ENCODE measurements around the gene CENPVL3. TPM values are rescaled to one million over a fixed set of nuclear protein-coding genes. Genes with fewer than 3 reads are reported as not detected.

Gene CENPVL3
- total and polyA plus RNA-seq, 2 experiments from 2014 or later, result 4.4 to 4.8 TPM

DNA sequence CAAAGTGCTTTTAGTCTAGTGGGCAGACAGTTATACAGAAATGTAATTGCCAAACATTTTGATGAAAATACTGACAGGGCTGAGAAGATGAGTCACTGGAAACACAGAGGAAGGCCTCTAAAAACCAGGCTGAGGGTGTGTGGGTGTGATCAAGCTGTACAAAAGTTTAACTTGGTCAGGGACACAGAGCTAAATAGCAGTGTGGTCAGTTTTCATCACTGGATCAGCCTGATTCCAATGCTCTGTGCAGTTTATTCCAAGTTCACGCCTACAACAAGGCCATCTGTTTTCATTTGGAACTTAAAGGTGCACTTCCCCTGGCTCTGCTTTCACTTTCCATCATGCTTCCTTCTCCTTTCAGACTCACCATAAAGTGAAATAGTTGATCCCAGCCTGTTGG, 10.6 kb downstream of the CENPVL3 start:
- Histone ChIP-seq H2AFZ (no peak overlapping the region), H3K4me1 (ENCODE audit: insufficient read depth) (no peaks in the 10 kb centered on the region), H3K27me3 (ENCODE audit: insufficient read depth) (no peaks in the 10 kb centered on the region), H3K36me3 (ENCODE audit: insufficient read depth) (no peaks in the 10 kb centered on the region), H3K79me2 (replicated peaks; ENCODE audit: insufficient read depth) (no peaks in the 10 kb centered on the region), H3K27ac (ENCODE audit: low read depth) (no peak overlapping the region), H3K9me2 (ENCODE audit: insufficient read depth) (no peaks in the 10 kb centered on the region), H3K4me3 (no peak overlapping the region), H3F3A (replicated peaks; ENCODE audit: low read depth) (no peaks in the 10 kb centered on the region), H3K4me2 (no peak overlapping the region), H4K20me1 (replicated peaks; ENCODE audit: insufficient read depth) (no peaks in the 10 kb centered on the region)
- no peak for ATAC-seq
- no peaks in the 10 kb centered on the region for H3K9me3 Mint-ChIP-seq
- no peak for DNase-seq (ENCODE audit: low spot score)
- H3K27ac Mint-ChIP-seq, result no peak overlapping the region
- TF ChIP-seq CREB1 (CRISPR knock-in tag; IDR thresholded peaks at IDR 0.05; ENCODE audit: low read depth), result no peak
- TF ChIP-seq ZNF462 (CRISPR knock-in tag; IDR thresholded peaks at IDR 0.05), result no peak
- no peak for TF ChIP-seq EZH2phosphoT487 (IDR thresholded peaks at IDR 0.05; ENCODE audit: unreplicated experiment)
- TF ChIP-seq, protein P1, sequence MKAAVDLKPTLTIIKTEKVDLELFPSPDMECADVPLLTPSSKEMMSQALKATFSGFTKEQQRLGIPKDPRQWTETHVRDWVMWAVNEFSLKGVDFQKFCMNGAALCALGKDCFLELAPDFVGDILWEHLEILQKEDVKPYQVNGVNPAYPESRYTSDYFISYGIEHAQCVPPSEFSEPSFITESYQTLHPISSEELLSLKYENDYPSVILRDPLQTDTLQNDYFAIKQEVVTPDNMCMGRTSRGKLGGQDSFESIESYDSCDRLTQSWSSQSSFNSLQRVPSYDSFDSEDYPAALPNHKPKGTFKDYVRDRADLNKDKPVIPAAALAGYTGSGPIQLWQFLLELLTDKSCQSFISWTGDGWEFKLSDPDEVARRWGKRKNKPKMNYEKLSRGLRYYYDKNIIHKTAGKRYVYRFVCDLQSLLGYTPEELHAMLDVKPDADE (IDR thresholded peaks at IDR 0.05), result no peak
- TF ChIP-seq, protein P2, sequence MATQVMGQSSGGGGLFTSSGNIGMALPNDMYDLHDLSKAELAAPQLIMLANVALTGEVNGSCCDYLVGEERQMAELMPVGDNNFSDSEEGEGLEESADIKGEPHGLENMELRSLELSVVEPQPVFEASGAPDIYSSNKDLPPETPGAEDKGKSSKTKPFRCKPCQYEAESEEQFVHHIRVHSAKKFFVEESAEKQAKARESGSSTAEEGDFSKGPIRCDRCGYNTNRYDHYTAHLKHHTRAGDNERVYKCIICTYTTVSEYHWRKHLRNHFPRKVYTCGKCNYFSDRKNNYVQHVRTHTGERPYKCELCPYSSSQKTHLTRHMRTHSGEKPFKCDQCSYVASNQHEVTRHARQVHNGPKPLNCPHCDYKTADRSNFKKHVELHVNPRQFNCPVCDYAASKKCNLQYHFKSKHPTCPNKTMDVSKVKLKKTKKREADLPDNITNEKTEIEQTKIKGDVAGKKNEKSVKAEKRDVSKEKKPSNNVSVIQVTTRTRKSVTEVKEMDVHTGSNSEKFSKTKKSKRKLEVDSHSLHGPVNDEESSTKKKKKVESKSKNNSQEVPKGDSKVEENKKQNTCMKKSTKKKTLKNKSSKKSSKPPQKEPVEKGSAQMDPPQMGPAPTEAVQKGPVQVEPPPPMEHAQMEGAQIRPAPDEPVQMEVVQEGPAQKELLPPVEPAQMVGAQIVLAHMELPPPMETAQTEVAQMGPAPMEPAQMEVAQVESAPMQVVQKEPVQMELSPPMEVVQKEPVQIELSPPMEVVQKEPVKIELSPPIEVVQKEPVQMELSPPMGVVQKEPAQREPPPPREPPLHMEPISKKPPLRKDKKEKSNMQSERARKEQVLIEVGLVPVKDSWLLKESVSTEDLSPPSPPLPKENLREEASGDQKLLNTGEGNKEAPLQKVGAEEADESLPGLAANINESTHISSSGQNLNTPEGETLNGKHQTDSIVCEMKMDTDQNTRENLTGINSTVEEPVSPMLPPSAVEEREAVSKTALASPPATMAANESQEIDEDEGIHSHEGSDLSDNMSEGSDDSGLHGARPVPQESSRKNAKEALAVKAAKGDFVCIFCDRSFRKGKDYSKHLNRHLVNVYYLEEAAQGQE (IDR thresholded peaks at IDR 0.05; ENCODE audit: unreplicated experiment), result no peak
- TF ChIP-seq ZNF331 (CRISPR knock-in tag; IDR thresholded peaks at IDR 0.05; ENCODE audit: low read depth), result no peak
- no peak for TF ChIP-seq POLR2AphosphoS5 (IDR thresholded peaks at IDR 0.05; ENCODE audit: low read depth)
- TF ChIP-seq NANOG (IDR thresholded peaks at IDR 0.05; ENCODE audit: borderline replicate concordance), result no peak
- TF ChIP-seq STAT1 (IDR thresholded peaks at IDR 0.05; ENCODE audit: unreplicated experiment), result no peak
- no peak for TF ChIP-seq ZNF114 (CRISPR knock-in tag; IDR thresholded peaks at IDR 0.05)
- TF ChIP-seq JUNB (IDR thresholded peaks at IDR 0.05; ENCODE audit: unreplicated experiment), result no peak
- TF ChIP-seq EZH2 (IDR thresholded peaks at IDR 0.05; ENCODE audit: low read depth, unreplicated experiment), result no peak
- TF ChIP-seq, protein P3, sequence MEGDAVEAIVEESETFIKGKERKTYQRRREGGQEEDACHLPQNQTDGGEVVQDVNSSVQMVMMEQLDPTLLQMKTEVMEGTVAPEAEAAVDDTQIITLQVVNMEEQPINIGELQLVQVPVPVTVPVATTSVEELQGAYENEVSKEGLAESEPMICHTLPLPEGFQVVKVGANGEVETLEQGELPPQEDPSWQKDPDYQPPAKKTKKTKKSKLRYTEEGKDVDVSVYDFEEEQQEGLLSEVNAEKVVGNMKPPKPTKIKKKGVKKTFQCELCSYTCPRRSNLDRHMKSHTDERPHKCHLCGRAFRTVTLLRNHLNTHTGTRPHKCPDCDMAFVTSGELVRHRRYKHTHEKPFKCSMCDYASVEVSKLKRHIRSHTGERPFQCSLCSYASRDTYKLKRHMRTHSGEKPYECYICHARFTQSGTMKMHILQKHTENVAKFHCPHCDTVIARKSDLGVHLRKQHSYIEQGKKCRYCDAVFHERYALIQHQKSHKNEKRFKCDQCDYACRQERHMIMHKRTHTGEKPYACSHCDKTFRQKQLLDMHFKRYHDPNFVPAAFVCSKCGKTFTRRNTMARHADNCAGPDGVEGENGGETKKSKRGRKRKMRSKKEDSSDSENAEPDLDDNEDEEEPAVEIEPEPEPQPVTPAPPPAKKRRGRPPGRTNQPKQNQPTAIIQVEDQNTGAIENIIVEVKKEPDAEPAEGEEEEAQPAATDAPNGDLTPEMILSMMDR (conservative IDR thresholded peaks at IDR 0.05; ENCODE audit: low read depth in 2 of 2), result no peak
- no peaks in the 10 kb centered on the region for H3K27me3 Mint-ChIP-seq (ENCODE audit: insufficient read depth, low read depth, poor library complexity)
- 0 out of 3 replicates have a peak, but pooled peaks cover 3% of the 10 kb centered on the region for H3K4me1 Mint-ChIP-seq
- no peak overlapping the region for H3K4me3 Mint-ChIP-seq
- H3K36me3 Mint-ChIP-seq (ENCODE audit: low read depth), result no peaks in the 10 kb centered on the region

Data from GM23338 (cell line).